ENCODE results near the gene PRPF40B.

The PRPF40B gene

DNA sequence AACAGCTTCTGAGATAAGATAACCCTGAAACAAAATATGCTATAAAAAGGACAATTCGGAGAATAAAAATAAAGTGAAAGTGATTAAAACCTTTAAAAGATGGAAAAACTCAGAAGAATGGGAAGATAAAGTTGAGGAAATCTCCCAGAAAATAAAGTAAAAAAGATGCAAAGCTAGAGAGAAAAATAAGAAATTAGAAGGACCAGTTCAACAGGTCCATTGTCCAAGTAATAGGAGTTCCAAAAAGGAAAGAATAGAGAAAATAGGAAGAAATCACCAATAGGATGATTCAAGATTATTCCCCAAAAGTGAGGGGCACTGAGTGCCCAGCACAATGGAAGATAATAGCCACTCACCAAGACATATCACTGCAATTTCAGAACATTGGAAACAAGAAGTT lies 4.8 kb upstream of the PRPF40B start:
- no peak for DNase-seq (ENCODE audit: low read depth)
- H3K4me3 ChIP-seq (ENCODE audit: low read depth, low read length): no peak overlapping the region
- TF ChIP-seq, protein P1, sequence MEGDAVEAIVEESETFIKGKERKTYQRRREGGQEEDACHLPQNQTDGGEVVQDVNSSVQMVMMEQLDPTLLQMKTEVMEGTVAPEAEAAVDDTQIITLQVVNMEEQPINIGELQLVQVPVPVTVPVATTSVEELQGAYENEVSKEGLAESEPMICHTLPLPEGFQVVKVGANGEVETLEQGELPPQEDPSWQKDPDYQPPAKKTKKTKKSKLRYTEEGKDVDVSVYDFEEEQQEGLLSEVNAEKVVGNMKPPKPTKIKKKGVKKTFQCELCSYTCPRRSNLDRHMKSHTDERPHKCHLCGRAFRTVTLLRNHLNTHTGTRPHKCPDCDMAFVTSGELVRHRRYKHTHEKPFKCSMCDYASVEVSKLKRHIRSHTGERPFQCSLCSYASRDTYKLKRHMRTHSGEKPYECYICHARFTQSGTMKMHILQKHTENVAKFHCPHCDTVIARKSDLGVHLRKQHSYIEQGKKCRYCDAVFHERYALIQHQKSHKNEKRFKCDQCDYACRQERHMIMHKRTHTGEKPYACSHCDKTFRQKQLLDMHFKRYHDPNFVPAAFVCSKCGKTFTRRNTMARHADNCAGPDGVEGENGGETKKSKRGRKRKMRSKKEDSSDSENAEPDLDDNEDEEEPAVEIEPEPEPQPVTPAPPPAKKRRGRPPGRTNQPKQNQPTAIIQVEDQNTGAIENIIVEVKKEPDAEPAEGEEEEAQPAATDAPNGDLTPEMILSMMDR (IDR thresholded peaks at IDR 0.05; ENCODE audit: low read depth, low read length): no peak
- TF ChIP-seq POLR2A (IDR thresholded peaks at IDR 0.05; ENCODE audit: extremely low read depth, insufficient read length): no peak
- TF ChIP-seq, protein P2, sequence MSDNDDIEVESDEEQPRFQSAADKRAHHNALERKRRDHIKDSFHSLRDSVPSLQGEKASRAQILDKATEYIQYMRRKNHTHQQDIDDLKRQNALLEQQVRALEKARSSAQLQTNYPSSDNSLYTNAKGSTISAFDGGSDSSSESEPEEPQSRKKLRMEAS (IDR thresholded peaks at IDR 0.05; ENCODE audit: low read depth, low read length): no peak
- no peak for TF ChIP-seq MYC (IDR thresholded peaks at IDR 0.05; ENCODE audit: low read depth, low read length)

DNA sequence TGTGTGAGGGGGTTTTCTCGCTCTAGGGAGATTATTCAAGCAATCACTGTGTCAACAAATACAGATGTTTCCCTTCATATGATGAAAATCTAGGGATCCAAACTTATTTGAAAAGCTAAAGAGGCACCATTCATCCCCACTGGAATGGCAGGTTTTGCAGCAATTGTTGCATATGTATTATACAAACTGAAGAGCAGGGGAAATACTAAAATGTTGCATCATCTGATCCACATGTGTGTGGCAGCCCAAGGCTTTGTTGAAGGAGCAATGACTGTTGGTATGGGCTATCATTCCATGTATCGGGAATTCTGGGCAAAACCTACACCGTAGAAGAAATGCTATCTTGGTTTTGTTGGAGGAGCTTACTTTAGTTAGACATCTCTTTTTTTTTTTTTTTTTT lies 4.1 kb upstream of the PRPF40B start:
- TF ChIP-seq, protein P1 (IDR thresholded peaks at IDR 0.05; ENCODE audit: low read depth, low read length): no peak
- TF ChIP-seq MYC (IDR thresholded peaks at IDR 0.05; ENCODE audit: low read depth, low read length) (no peak), POLR2A (IDR thresholded peaks at IDR 0.05; ENCODE audit: extremely low read depth, insufficient read length) (no peak)
- TF ChIP-seq, protein P2 (IDR thresholded peaks at IDR 0.05; ENCODE audit: low read depth, low read length): no peak
- no peak for DNase-seq (ENCODE audit: low read depth)

DNA sequence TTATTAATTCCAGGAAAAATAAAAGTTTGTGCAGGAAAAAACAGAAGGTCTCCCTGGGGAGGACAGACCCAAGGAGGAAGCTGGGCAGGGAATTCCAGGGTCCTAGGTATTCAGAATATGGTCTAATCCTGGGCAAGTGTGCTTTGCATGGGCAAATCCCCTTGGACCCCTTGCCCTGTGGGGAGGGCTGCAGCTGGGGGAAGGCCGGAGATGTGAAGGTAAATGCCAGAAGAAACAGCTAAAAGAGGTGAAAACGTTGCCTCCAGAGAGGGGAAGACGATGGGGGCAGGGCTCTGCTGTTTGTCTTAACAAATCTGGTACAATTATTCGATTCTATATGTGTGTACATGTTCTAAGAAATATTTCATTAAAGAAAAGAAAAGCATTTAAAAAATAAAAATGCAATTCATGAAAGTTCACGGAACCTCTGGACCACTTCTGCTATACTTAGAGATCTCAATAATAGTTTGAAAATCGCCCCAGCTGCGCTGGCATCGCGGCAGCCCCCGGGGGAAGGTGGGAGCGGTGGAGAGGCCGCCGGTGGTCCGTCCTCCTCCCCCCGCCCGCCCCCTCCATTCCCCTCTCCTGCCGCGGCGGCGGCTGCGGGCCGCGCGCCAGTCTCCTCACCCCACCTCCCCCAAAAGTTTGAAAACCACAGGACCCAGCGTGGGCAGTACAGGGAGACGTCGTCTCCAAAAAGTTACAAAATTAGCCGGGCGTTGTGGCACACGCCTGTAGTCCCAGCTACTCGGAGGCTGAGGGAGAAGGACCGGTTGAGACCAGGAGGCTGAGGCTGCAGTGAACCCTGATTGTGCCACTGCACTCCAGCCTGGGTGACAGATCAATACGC lies 1.5 kb upstream of the PRPF40B start:
- peak overlapping the region; percentile 64 for H3K4me3 ChIP-seq (ENCODE audit: low read depth, low read length)
- TF ChIP-seq, protein P2 (IDR thresholded peaks at IDR 0.05; ENCODE audit: low read depth, low read length): no peak
- TF ChIP-seq, protein P1 (IDR thresholded peaks at IDR 0.05; ENCODE audit: low read depth, low read length): no peak
- no peak for TF ChIP-seq POLR2A (IDR thresholded peaks at IDR 0.05; ENCODE audit: extremely low read depth, insufficient read length)
- no peak for TF ChIP-seq MYC (IDR thresholded peaks at IDR 0.05; ENCODE audit: low read depth, low read length)
- peak; percentile 72 for DNase-seq (ENCODE audit: low read depth)

More for the DNA sequence above, 4.1 kb upstream of the PRPF40B start:
- no peak overlapping the region for H3K4me3 ChIP-seq (ENCODE audit: low read depth, low read length)

DNA sequence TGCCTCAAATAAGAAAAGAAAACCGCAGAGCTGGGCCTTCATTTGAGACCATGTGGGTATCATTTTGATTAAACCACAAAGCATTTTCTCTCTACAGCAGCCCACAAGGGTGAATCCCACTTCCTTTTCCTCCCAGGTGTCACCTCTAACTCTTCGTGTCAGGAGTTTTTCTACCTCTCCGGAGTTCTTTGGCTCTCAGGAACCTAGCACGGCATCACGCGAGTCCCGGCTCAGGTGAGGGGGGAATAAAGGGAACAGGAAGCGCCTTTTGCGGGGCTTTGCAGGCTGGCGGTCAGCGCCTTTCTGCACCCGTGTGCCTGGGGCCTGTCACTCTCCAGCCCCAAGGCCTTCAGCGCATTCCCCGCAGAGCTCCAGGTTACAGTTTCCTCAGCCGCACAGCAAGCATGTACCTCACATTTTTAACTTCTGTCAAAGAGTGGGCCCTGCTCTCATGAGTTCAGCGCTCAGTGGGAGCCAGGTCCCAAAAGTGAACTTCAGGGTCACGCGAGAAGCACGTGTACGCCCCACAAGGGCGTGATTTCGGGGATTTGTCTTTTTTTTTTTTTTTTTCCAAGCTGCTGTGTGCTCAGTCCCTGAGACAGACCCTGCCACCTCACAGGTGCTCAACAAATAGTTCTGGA lies 740 bp upstream of the PRPF40B start:
- peak overlapping the region; percentile 64 for H3K4me3 ChIP-seq (ENCODE audit: low read depth, low read length)
- peak; percentile 70 for DNase-seq (ENCODE audit: low read depth)
- TF ChIP-seq, protein P1 (IDR thresholded peaks at IDR 0.05; ENCODE audit: low read depth, low read length): no peak
- TF ChIP-seq POLR2A (IDR thresholded peaks at IDR 0.05; ENCODE audit: extremely low read depth, insufficient read length) (no peak), MYC (IDR thresholded peaks at IDR 0.05; ENCODE audit: low read depth, low read length) (peak; percentile 14; the same call in 1 of the 2 replicates)
- TF ChIP-seq, protein P2 (IDR thresholded peaks at IDR 0.05; ENCODE audit: low read depth, low read length): peak; percentile 86

DNA sequence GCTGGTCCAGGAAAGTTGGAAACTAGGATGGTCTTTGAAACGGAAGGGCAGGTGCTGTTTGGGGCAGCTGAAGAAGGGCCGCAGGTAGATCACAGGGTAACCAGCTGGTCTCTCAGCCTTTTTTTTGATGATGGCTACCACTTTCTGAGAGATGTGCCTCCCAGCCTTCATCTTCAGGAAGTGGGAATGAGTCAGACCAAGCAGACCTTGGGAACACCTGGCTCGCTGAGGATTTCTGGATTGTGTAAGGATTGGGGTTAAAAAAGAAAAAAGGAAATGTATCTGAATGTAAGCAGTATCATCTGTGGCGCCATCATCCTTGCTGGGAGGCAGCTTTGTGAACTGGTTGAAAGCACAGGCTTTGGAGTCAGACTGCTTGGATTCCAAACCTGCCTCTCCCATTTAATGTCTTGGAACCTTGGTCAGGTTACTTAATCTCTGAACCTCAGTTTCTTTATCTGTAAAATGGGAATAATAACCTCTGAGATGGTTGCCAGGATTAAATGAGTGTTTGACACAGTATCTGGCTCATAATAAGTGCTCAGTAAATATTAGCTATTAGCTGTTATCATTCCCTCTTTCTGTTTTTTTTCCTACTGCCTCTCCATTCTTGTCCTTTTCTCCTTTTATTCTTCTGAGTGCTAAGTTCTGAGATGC lies 1.7 kb downstream of the PRPF40B start:
- DNase-seq (ENCODE audit: low read depth): no peak
- H3K4me3 ChIP-seq (ENCODE audit: low read depth, low read length): no peak overlapping the region
- TF ChIP-seq, protein P1 (IDR thresholded peaks at IDR 0.05; ENCODE audit: low read depth, low read length): no peak
- no peak for TF ChIP-seq POLR2A (IDR thresholded peaks at IDR 0.05; ENCODE audit: extremely low read depth, insufficient read length)
- no peak for TF ChIP-seq MYC (IDR thresholded peaks at IDR 0.05; ENCODE audit: low read depth, low read length)
- TF ChIP-seq, protein P2 (IDR thresholded peaks at IDR 0.05; ENCODE audit: low read depth, low read length): no peak
